ENCODE results near the gene OR2L2.

The OR2L2 gene

GRCh38 chr1:248029770-248030169 is at the start of gene OR2L2:
OR2L2 (plus strand) TSS chr1:248030070; CDS start chr1:248038268, 8,198 bp downstream.
- DNase-seq = no peak
- intact Hi-C loops (cut with DNase I) = no loop called here

- intact Hi-C loops (cut with DNase I) = no loop called here
Observed at GRCh38 chr1:247992986-247993385, 36.9 kb upstream of the OR2L2 start.

GRCh38 chr1:247998811-247999210 is 31.1 kb upstream of the OR2L2 start:
- no peak for DNase-seq
- intact Hi-C loops (cut with DNase I) = no loop called here

More at GRCh38 chr1:247992986-247993385, 36.9 kb upstream of the OR2L2 start:
- DNase-seq = no peak

DNA sequence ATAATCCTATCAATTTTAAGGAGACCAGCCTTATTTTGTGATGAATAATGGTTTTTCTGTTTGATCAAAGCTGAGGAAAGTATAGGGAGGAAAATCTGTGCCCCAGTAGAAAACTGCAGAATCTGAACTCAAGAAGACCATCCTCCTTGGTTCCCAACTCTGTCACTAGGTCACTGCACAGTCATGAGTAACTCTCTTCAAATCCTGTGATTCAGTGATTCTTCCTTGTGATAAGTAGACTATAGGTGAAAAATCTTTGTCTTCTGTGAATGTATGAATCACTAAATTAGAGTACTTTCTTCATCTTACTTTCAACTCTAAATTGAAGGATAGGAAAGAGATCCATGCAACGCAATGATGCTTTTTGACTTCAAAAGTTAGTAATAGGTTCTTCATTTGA is 29.7 kb upstream of the OR2L2 start:
- no peak for DNase-seq

DNA sequence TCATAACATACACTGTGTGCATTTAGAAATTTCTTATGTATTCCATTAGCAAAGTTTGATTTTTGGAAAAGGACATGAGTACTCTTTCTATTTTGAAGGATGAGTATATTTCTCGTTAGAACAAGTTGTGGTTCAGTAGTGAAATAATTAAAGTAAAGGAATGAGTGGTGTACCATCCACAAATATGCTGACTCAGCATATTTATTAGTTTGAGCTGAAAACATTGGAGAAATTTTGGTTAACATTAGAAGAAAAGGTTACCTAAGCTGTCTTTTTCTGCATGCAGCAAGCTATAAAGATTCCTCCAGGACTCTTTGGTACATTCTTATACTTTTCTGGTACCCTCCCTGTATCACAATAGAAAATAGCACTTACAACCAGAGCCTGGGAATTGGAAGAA is 22.1 kb upstream of the OR2L2 start:
- intact Hi-C loops (cut with DNase I) = no loop called here
- no peak for DNase-seq

More for the DNA sequence above, 29.7 kb upstream of the OR2L2 start:
- intact Hi-C loops (cut with DNase I) = no loop called here

GRCh38 chr1:248009681-248010080 is 20.2 kb upstream of the OR2L2 start:
- intact Hi-C loops (cut with DNase I) = no loop called here

DNA sequence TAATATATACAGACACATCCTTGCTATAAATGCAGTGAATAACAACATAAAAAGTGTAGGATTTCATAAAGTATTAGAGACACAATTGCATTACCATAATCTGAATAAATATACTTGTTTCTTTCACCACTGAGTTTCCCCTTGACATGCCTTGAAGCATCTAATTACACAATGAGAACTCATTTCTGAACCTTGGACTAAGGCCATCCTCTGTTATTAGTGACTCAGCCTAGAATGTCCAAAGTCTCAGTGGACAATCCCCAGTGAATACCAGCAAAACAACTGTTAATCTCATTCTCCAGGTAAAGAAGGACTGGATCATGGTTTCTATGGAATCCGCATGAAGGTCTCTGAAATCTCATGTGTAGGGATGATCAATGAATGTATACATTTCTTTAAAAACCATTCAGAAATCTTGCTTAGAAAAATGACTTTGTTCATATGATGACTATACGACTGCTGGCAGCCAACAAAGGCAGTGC is 16.6 kb upstream of the OR2L2 start, which contains the start of gene OR2L5:
TSS of gene OR2L5 (plus strand) at position 432 of the 482 bp plus-strand sequence. CDS start 8,288 bp downstream, outside the sequence.
- intact Hi-C loops (cut with DNase I) = no loop called here
- no peak for DNase-seq

More at GRCh38 chr1:248009681-248010080, 20.2 kb upstream of the OR2L2 start:
- no peak for DNase-seq

GRCh38 chr1:248015803-248016202 is 14.1 kb upstream of the OR2L2 start:
- DNase-seq = no peak
- intact Hi-C loops (cut with DNase I) = no loop called here

- intact Hi-C loops (cut with DNase I) = no loop called here
- no peak for DNase-seq
Observed at GRCh38 chr1:248045209-248045608, 15.3 kb downstream of the OR2L2 start.

DNA sequence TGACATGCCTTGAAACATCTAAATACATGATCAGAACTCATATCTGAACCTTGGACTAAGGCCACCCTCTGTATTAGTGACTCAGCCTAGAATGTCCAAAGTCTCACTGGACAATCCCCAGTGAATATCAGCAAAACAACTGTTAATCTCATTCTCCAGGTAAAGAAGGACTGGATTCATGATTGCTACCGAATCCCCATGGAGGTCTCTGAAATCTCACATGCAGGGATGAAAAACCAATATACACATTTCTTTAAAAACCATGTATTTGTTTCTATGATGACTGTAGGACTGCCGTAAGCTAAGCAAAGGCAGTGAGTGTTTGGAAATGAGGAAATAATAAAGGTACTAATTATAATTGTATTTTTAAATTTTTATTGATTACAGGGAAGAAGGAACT is 16.7 kb downstream of the OR2L2 start, which contains the start of gene OR2L3:
TSS of gene OR2L3 (plus strand) at position 301 of the 400 bp plus-strand sequence. CDS start 13,846 bp downstream, outside the sequence.
- no peak for DNase-seq

DNA sequence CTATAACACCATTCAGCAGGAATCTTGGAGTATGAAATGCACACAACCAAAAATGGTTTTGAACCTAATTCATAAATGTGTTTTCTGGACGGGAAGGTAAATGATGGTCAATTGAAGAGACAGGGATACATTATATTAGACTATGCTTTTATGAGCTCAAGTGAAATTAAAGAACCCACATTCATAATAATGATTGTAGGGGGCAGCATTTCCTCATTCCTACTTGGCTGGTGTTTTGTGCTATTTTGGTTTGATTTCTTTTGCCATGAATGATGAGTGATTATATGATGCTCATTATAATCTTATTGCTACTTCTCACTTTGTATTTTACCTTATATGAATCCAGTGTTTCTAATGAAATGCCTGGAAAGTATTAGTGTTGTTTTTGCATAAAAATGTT is 17.1 kb downstream of the OR2L2 start:
- no peak for DNase-seq
- intact Hi-C loops (cut with DNase I) = no loop called here

More for the DNA sequence above, 16.7 kb downstream of the OR2L2 start, which contains the start of gene OR2L3:
- intact Hi-C loops (cut with DNase I) = no loop called here

DNA sequence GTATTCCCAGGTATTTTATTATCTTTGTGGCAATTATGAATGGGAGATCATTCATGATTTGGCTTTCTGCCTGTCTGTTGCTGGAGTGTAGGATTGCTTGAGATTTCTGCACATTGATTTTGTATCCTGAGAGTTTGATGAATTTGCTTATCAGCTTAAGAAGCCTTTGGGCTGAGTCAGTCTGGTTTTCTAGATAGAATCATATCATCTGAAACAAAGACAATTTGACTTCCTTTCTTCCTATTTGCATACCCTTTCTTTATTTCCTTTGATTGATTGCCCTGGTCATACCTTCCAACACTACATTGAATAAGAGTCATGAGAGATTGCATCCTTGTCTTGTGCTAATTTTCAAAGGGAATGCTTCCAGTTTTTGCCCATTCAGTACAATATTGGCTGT is 24.8 kb downstream of the OR2L2 start:
- no peak for DNase-seq
- intact Hi-C loops (cut with DNase I) = no loop called here

DNA sequence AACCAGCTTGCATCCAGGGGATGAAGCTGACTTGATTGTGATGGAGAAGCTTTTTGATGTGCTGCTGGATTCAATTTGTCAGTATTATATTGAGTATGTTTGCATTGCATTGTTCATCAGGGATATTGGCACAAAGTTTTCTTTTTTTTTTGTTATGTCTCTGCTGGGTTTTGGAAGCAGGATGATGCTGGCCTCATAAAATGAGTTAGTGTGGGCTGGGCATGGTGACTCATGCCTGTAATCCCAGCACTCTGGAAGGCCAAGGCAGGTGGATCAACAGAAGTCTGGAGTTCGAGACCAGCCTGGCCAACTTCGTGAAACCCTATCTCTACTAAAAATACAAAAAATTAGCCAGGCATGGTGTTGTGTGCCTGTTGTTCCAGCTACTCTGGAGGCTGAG is 25.4 kb downstream of the OR2L2 start:
- intact Hi-C loops (cut with DNase I) = no loop called here
- DNase-seq = no peak

- no peak for DNase-seq
- intact Hi-C loops (cut with DNase I) = no loop called here
Observed at GRCh38 chr1:248065071-248065470, 35.2 kb downstream of the OR2L2 start.

DNA sequence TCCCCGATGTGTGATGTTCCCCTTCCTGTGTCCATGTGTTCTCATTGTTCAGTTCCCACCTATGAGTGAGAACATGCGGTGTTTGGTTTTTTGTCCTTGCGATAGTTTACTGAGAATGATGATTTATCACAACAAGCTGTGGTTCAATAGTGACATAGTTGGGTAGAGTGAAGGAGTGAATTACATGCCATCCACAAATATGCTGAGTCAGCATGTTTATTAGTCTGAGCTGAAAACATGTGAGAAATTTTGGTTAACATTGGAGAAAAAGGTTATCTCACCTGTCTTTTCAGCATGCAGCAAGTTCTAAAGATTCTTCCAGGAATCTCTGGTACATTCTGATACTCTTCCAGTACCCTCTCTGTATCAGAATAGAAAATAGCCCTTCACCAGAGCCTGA is 35.7 kb downstream of the OR2L2 start:
- intact Hi-C loops (cut with DNase I) = no loop called here
- no peak for DNase-seq

DNA sequence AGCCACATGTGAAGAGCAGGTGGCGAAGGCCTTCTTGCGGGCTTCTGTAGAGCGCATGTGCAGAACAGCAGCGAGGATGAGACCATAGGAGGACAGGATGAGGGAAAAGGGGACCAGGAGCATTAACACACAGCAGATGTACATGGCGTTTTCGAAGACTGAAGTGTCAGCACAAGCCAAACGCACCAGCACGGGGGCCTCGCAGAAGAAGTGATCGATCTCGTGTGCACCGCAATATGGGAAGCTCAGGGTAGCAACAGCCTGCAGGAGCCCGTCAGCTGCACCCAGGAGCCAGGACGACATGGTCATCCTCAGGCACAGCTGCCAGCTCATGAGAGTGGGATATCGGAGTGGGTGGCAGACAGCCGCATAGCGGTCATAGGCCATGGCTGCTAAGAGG is 54.0 kb downstream of the OR2L2 start:
- DNase-seq = peak in 1 of 10 donors; percentile 24
- intact Hi-C loops (cut with DNase I) = loop anchor here (2.0 kb wide), 1 partner anchor 189 kb away; no protein-coding TSS in a partner anchor
